ENCODE data around the gene ZNF438. TPM values are rescaled to one million over a fixed set of nuclear protein-coding genes. Genes with fewer than 3 reads are reported as not detected.
"Not testable (repeated sequence)": the region's sequence is repeated elsewhere in the genome, so short reads cannot be mapped to it uniquely, and the experiment has no call there.

Gene ZNF438
- total RNA-seq, 1 donor from 2014 or later: 1.9 TPM

DNA sequence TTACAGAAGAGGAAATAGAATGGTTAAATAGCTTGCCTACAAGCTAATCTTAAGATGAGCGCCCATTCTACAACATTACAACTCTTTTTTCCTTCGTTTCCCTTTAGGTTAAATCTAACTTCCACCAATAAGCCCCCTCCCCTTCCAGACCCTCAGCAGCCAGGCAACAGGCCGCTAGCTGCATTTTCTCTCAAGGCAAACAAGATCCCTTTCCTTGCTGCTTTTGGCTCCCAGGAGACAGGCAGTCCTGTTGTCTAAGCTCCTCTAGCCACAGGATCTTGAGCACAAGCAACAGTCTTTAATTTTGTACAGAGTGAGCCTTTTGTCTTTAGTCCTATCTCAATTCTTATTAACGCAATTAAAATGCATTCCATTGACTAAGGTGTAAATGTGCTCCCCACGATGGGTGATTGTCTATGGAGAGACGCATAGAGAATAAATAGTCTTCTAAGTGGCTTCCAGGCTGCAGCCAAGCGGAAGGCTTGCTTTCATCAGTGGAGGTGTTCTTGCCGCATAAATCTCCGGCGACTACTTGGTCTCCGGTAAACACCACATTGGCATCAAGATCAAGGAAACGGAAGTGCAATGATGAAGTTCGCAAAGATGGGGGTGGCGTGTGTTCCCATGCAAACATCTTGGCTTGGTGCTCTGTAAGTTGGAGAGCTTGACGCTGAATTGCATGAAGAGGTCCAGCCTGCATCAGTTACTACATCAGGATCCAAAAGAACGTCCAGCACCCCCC lies 220.2 kb downstream of the ZNF438 start:
- no peak for DNase-seq (ENCODE audit: low read depth in 2 of 2)

GRCh38 chr10:30810416-30810815 lies 221.2 kb downstream of the ZNF438 start:
- no peak for DNase-seq (ENCODE audit: low read depth in 2 of 2)

GRCh38 chr10:30806850-30807249 lies 224.8 kb downstream of the ZNF438 start:
- no peak for DNase-seq (ENCODE audit: low read depth in 2 of 2)

GRCh38 chr10:30805061-30805460 lies 226.6 kb downstream of the ZNF438 start:
- no peak for DNase-seq (ENCODE audit: low read depth in 2 of 2)

DNA sequence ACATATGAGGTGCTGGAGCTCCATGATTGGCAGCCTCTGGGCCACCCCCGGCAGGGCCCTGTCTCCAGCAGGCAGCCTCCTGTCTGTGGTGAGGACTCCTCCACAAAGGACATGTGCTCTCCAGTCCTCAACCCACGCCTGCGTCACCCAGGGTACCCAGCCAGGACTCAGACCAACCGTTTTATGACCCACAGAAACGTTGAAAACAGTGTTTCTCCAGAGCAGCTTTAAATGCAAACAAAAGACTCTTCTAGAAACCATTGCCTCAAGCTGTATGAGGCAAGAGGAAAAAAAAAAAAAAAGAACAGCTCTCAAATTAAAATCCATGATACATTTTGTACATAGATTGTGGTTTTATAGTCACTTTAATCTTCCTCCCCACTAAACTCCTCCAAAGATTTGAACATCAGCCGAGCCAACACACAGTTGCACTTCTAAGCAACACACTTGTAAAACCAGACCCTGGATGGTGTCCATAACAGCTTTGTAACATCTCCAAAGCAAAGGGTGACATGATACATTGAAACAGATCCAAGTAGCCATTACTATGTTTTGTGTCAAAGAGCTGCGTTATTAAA lies 227.1 kb downstream of the ZNF438 start:
- DNase-seq (ENCODE audit: low read depth in 2 of 2): no peak

GRCh38 chr10:30803892-30804322 lies 227.8 kb downstream of the ZNF438 start:
- peak; percentile 61 to 66 for DNase-seq (ENCODE audit: low read depth in 2 of 2)

DNA sequence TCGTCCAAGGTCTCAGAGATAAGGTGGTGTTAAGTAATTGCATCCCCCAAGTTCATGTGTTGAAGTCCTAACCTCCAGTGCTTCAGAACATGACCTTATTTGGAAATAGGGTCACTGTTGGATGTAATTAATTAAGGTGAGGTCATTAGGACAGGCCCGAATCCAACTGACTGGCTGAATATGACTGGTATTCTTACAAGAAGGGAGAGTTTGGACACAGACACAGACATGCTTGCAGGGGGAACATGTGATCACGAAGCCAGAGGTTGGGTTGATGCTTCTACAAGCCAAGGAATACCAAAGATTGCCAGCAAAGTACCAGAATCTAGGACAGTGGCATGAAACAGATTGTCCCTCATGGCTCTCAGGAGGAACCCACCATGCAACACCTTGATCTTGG lies 228.6 kb downstream of the ZNF438 start:
- DNase-seq (ENCODE audit: low read depth in 2 of 2): no peak

DNA sequence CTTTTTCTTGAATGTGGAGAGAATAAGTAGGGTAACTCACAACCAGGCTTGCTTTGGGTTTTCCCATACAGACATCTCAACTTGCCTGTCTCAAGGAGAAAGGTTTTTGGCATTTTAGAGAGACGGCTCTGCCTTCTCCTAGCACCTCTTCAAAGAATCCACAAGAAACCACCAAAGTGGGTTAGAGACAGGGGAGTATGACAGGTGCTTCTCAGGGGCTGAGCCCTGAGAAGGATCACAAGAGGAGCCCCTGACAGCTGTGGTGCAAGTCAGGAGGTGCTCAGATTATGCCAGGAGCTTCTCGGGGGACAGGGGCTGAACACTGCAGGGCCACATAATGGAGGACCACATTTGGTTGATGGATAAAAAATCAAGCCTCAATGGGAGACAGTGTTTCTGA lies 231.3 kb downstream of the ZNF438 start:
- DNase-seq (ENCODE audit: low read depth in 2 of 2): no peak

DNA sequence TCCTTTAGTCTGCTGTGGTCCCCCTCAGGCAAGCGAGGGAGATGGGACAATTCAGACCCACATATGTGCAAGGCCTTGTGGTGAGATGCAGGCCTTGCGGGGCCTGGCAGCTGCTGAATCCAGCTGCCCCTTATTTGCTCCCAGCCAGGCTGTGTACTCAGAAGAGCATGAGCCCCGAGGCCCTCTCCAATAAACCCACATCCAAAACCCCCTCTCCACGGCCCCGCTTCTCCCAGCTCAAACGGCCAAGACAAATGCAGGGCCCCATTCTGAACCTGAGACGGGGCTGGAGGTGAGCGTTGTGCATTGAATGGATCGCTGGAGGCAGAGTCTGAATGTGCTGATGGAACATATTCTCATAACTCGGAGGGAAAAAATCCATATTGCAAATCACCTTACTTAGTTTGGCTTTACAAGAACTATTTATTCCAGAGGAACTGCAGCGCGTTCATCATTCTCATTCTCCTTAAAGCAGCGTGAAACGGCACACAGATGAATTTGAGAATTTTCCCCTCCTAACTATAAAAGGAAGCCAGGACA lies 232.9 kb downstream of the ZNF438 start:
- no peak for DNase-seq (ENCODE audit: low read depth in 2 of 2)

DNA sequence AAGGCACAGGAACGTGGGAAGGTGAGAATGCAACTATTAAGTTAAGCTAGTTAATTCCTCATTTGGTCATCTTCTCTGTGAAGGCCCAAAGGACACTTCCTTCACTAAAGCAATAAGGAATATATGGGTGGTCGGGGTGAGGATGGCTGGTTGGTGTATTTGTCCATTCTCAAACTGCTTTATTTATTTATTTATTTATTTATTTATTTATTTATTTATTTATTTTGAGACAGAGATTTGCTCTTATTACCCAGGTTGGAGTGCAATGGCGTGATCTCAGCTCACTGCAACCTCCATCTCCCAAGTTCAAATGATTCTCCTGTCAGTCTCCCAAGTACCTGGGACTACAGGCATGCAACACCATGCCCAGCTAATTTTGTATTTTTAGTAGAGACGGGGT lies 236.6 kb downstream of the ZNF438 start:
- DNase-seq (ENCODE audit: low read depth in 2 of 2): not testable (repeated sequence)
